Activated CD8-positive, alpha-beta T cell treated with anti-CD3 and anti-CD28 coated beads, Interleukin-2, amount 10 ng/mL, durations not matched to agents 7 days and 5 days (primary cell): ENCODE data around the gene SPON2. TPM values are rescaled to one million over a fixed set of nuclear protein-coding genes. Genes with fewer than 3 reads are reported as not detected.
A peak's percentile ranks its signal among the peaks of the same experiment; 100 is the strongest.

Source experiments
- ATAC-seq: fragments of 150-1000 bp; cut with Tn5 transposase; one replicate; pipeline ENCODE4 v1.10.0; 2021; ENCODE audit warnings: moderate library complexity
- CTCF ChIA-PET: fragments of 350-600 bp; sonication (Branson Sonifier 250); formaldehyde crosslinking; loops from one replicate; lab custom pipeline; 2021; ENCODE audit warnings: antibody characterized with exemption; lab: Charles Lee
- POLR2A ChIA-PET: fragments of 350-600 bp; sonication (Branson Sonifier 250); formaldehyde crosslinking; loops from one replicate; lab custom pipeline; 2021; ENCODE audit warnings: antibody characterized with exemption; lab: Charles Lee
- DNase-seq: peaks from one replicate; pipeline ENCODE4 v3.0.0-alpha.2; 2020
- H3K27ac Mint-ChIP-seq: one replicate; pipeline ENCODE4 v1.8.0; 2021; ENCODE audit warnings: mild to moderate bottlenecking, mixed read lengths
- H3K27me3 Mint-ChIP-seq: one replicate; pipeline ENCODE4 v1.8.0; 2021; ENCODE audit warnings: low read depth, mixed read lengths
- H3K36me3 Mint-ChIP-seq: one replicate; pipeline ENCODE4 v1.8.0; 2021; ENCODE audit warnings: low read depth, mixed read lengths
- H3K4me1 Mint-ChIP-seq: one replicate; pipeline ENCODE4 v1.8.0; 2021; ENCODE audit warnings: low read depth, mixed read lengths
- H3K4me3 Mint-ChIP-seq: one replicate; pipeline ENCODE4 v1.8.0; 2021; ENCODE audit warnings: mild to moderate bottlenecking, mixed read lengths
- H3K9me3 Mint-ChIP-seq: one replicate; pipeline ENCODE4 v1.8.0; 2022; ENCODE audit warnings: mixed read lengths; ENCODE audit not compliant: insufficient read depth
- total RNA-seq, 2 experiments: library from RNA; stranded (reverse); gene quantifications; one replicate each; pipeline ENCODE4 v1.2.3, GENCODE V29; 2021

Gene SPON2
- total RNA-seq, 2 experiments from 2014 or later = 14.7 to 14.9 TPM

GRCh38 chr4:1201851-1202525 is 29.6 kb upstream of the SPON2 start:
- H3K9me3 Mint-ChIP-seq = no peaks in the 10 kb centered on the region
- POLR2A ChIA-PET = interaction anchor here (0.7 to 3.5 kb wide), 15 partner anchors 10 to 145 kb away, joined by 3 to 35 read pairs (median 4); partner anchors contain the start of genes CTBP1, MAEA, RNF212 and UVSSA
- CTCF ChIA-PET = interaction anchor here (0.8 to 5.9 kb wide), 8 partner anchors 14 to 71 kb away, joined by 3 to 35 read pairs (median 6); no protein-coding TSS in a partner anchor
- peaks cover 60% of the 10 kb centered on the region for H3K4me1 Mint-ChIP-seq
- peaks cover 23% of the 10 kb centered on the region for H3K36me3 Mint-ChIP-seq
- peak overlapping the region; percentile 99 for H3K27ac Mint-ChIP-seq
- H3K27me3 Mint-ChIP-seq = no peaks in the 10 kb centered on the region
- DNase-seq (peak; percentile 95), ATAC-seq (peak; percentile 76)
- H3K4me3 Mint-ChIP-seq = peak overlapping the region; percentile 82

GRCh38 chr4:1200425-1201035 is 28.1 kb upstream of the SPON2 start:
- Mint-ChIP-seq H3K4me1 (peaks cover 60% of the 10 kb centered on the region), H3K4me3 (peak overlapping the region; percentile 82), H3K27me3 (no peaks in the 10 kb centered on the region), H3K36me3 (peaks cover 33% of the 10 kb centered on the region), H3K27ac (peak overlapping the region; percentile 99), H3K9me3 (no peaks in the 10 kb centered on the region)
- ATAC-seq (peak; percentile 2), DNase-seq (peak; percentile 54)
- CTCF ChIA-PET = interaction anchor here (0.7 to 5.9 kb wide), 5 partner anchors 9 to 70 kb away, joined by 3 to 35 read pairs (median 17); no protein-coding TSS in a partner anchor
- POLR2A ChIA-PET = interaction anchor here (0.8 to 2.5 kb wide), 5 partner anchors 8 to 48 kb away, joined by 3 to 11 read pairs (median 5); partner anchors contain the start of gene CTBP1

- H3K27ac Mint-ChIP-seq = peak overlapping the region; percentile 99
- peaks cover 31% of the 10 kb centered on the region for H3K36me3 Mint-ChIP-seq
- H3K4me3 Mint-ChIP-seq = peak overlapping the region; percentile 82
- no peak for ATAC-seq
- POLR2A ChIA-PET = interaction anchor here (0.8 to 2.5 kb wide), 5 partner anchors 8 to 49 kb away, joined by 3 to 11 read pairs (median 5); partner anchors contain the start of gene CTBP1
- peaks cover 57% of the 10 kb centered on the region for H3K4me1 Mint-ChIP-seq
- H3K9me3 Mint-ChIP-seq = no peaks in the 10 kb centered on the region
- CTCF ChIA-PET = interaction anchor here (0.7 to 5.9 kb wide), 3 partner anchors 8 to 32 kb away, joined by 3 to 35 read pairs (median 10); no protein-coding TSS in a partner anchor
- no peaks in the 10 kb centered on the region for H3K27me3 Mint-ChIP-seq
- DNase-seq = no peak
Measured at GRCh38 chr4:1199556-1200331, 27.4 kb upstream of the SPON2 start.

GRCh38 chr4:1198098-1198844 is 25.9 kb upstream of the SPON2 start:
- H3K4me1 Mint-ChIP-seq = peaks cover 42% of the 10 kb centered on the region
- no peak overlapping the region for H3K4me3 Mint-ChIP-seq
- H3K36me3 Mint-ChIP-seq = peaks cover 27% of the 10 kb centered on the region
- H3K9me3 Mint-ChIP-seq = no peaks in the 10 kb centered on the region
- CTCF ChIA-PET = interaction anchor here (2.3 to 5.9 kb wide), 2 partner anchors 14 to 30 kb away, joined by 10 to 35 read pairs; no protein-coding TSS in a partner anchor
- H3K27ac Mint-ChIP-seq = no peak overlapping the region
- POLR2A ChIA-PET = no interaction called here
- H3K27me3 Mint-ChIP-seq = no peaks in the 10 kb centered on the region
- ATAC-seq (no peak), DNase-seq (no peak)

- Mint-ChIP-seq H3K36me3 (peaks cover 27% of the 10 kb centered on the region), H3K9me3 (no peaks in the 10 kb centered on the region), H3K27ac (no peak overlapping the region), H3K4me3 (no peak overlapping the region), H3K27me3 (no peaks in the 10 kb centered on the region), H3K4me1 (peaks cover 25% of the 10 kb centered on the region)
- no peak for DNase-seq
- ChIA-PET CTCF (interaction anchor here (0.9 to 1.9 kb wide), 2 partner anchors 10 to 29 kb away, joined by 3 to 8 read pairs; no protein-coding TSS in a partner anchor), POLR2A (interaction anchor here (0.7 kb wide), 1 partner anchor 12 kb away, joined by 3 read pairs; no protein-coding TSS in a partner anchor)
- no peak for ATAC-seq
Measured at GRCh38 chr4:1196421-1197183, 24.2 kb upstream of the SPON2 start.

- ChIA-PET CTCF (interaction anchor here (1.9 kb wide), 1 partner anchor 28 kb away, joined by 8 read pairs; no protein-coding TSS in a partner anchor), POLR2A (no interaction called here)
- DNase-seq (no peak), ATAC-seq (no peak)
- H3K4me1 Mint-ChIP-seq = peaks cover 20% of the 10 kb centered on the region
- peaks cover 31% of the 10 kb centered on the region for H3K36me3 Mint-ChIP-seq
- H3K4me3 Mint-ChIP-seq = no peak overlapping the region
- no peak overlapping the region for H3K27ac Mint-ChIP-seq
- H3K9me3 Mint-ChIP-seq = peaks cover 3% of the 10 kb centered on the region
- H3K27me3 Mint-ChIP-seq = no peaks in the 10 kb centered on the region
Measured at GRCh38 chr4:1195891-1196401, 23.6 kb upstream of the SPON2 start.

GRCh38 chr4:1195109-1195671 is 22.8 kb upstream of the SPON2 start:
- Mint-ChIP-seq H3K4me1 (peaks cover 15% of the 10 kb centered on the region), H3K36me3 (peaks cover 32% of the 10 kb centered on the region), H3K27me3 (no peaks in the 10 kb centered on the region), H3K4me3 (no peak overlapping the region), H3K27ac (no peak overlapping the region), H3K9me3 (peaks cover 3% of the 10 kb centered on the region)
- no peak for DNase-seq
- ATAC-seq = no peak
- ChIA-PET CTCF (no interaction called here), POLR2A (no interaction called here)

GRCh38 chr4:1194010-1194900 is 21.9 kb upstream of the SPON2 start:
- ChIA-PET POLR2A (no interaction called here), CTCF (no interaction called here)
- no peaks in the 10 kb centered on the region for H3K27me3 Mint-ChIP-seq
- no peak overlapping the region for H3K27ac Mint-ChIP-seq
- no peak overlapping the region for H3K4me3 Mint-ChIP-seq
- H3K4me1 Mint-ChIP-seq = peaks cover 10% of the 10 kb centered on the region
- no peak for DNase-seq
- ATAC-seq = no peak
- peaks cover 28% of the 10 kb centered on the region for H3K36me3 Mint-ChIP-seq
- H3K9me3 Mint-ChIP-seq = peaks cover 3% of the 10 kb centered on the region

GRCh38 chr4:1193206-1194009 is 21.0 kb upstream of the SPON2 start:
- CTCF ChIA-PET = no interaction called here
- no peak for DNase-seq
- no peak for ATAC-seq
- Mint-ChIP-seq H3K27ac (no peak overlapping the region), H3K36me3 (peaks cover 27% of the 10 kb centered on the region), H3K9me3 (peaks cover 3% of the 10 kb centered on the region), H3K4me1 (peaks cover 10% of the 10 kb centered on the region), H3K4me3 (no peak overlapping the region), H3K27me3 (no peaks in the 10 kb centered on the region)
- POLR2A ChIA-PET = no interaction called here
